B cell (primary cell): ENCODE measurements around the gene SPRED2. TPM values are rescaled to one million over a fixed set of nuclear protein-coding genes. Genes with fewer than 3 reads are reported as not detected.

Source experiments
- ATAC-seq: fragments of 200-7000 bp; cut with Tn5 transposase; one replicate; pipeline ENCODE4 v1.10.0; 2021; ENCODE audit warnings: low read depth, mild to moderate bottlenecking, moderate number of reproducible peaks, moderate library complexity
- CTCF ChIA-PET: fragments of 350-600 bp; sonication (Branson Sonifier 250); formaldehyde crosslinking; loops from one replicate; lab custom pipeline; 2021; ENCODE audit warnings: antibody characterized with exemption, inconsistent platforms; lab: Charles Lee
- POLR2A ChIA-PET: fragments of 350-600 bp; sonication (Branson Sonifier 250); formaldehyde crosslinking; loops from one replicate; lab custom pipeline; 2021; ENCODE audit warnings: antibody characterized with exemption; lab: Charles Lee
- DNase-seq: peaks from one replicate; pipeline ENCODE4 v3.0.0; 2013
- H2AFZ ChIP-seq: 2 replicates; pipeline ENCODE4 v1.6.1; 2012; ENCODE audit warnings: mild to moderate bottlenecking, low read depth, low read length; ENCODE audit not compliant: insufficient read depth, poor library complexity, severe bottlenecking
- H3K27ac ChIP-seq, 2 donors: 1 replicate in 1 of 2; 2 replicates in 1 of 2; pipeline ENCODE4 v1.5.1; 2012 to 2013; ENCODE audit warnings: low read length in 2 of 2, mild to moderate bottlenecking in 2 of 2, moderate library complexity in 1 of 2
- H3K27me3 ChIP-seq, 4 experiments: fragments of 200-600 bp in 1 of 4; sonication (generic) in 1 of 4; replicated peaks in 1 of 4; 1 replicate in 2 of 4; 2 replicates in 2 of 4; pipeline versions ENCODE4 v1.6.1 to v1.7.0; 2013 to 2016; ENCODE audit warnings: low read length in 3 of 4, mild to moderate bottlenecking in 2 of 4, mixed read lengths in 1 of 4, moderate library complexity in 1 of 4; ENCODE audit not compliant: insufficient read depth in 4 of 4, control insufficient read depth in 3 of 4; ENCODE audit errors: control extremely low read depth in 1 of 4
- H3K36me3 ChIP-seq, 2 experiments: replicated peaks in 1 of 2; 1 replicate in 1 of 2; 2 replicates in 1 of 2; pipeline versions ENCODE4 v1.6.1 to v1.7.1; 2013; ENCODE audit warnings: low read length in 1 of 2; ENCODE audit not compliant: insufficient read depth in 2 of 2, control insufficient read depth in 1 of 2; ENCODE audit errors: control extremely low read depth in 1 of 2, extremely low read depth in 1 of 2
- H3K4me1 ChIP-seq, 2 donors: fragments of 200-600 bp in 1 of 2; sonication (generic) in 1 of 2; 1 replicate in 1 of 2; 2 replicates in 1 of 2; pipeline versions ENCODE4 v1.5.1 to v1.6.1; 2013 to 2017; ENCODE audit warnings: low read length in 2 of 2; ENCODE audit not compliant: control insufficient read depth in 2 of 2, insufficient read depth in 2 of 2
- H3K4me2 ChIP-seq: replicated peaks from 2 replicates; pipeline ENCODE3; 2012; ENCODE audit warnings: mild to moderate bottlenecking, low read depth, low read length; ENCODE audit not compliant: poor library complexity, severe bottlenecking
- H3K4me3 ChIP-seq, 5 experiments: fragments of 200-600 bp in 1 of 5; sonication (generic) in 1 of 5; 1 replicate in 3 of 5; 2 replicates in 2 of 5; pipeline versions ENCODE4 v1.5.1 to v1.7.0; 2011 to 2016; ENCODE audit warnings: low read length in 4 of 5, mild to moderate bottlenecking in 4 of 5, low read depth in 2 of 5, control low read depth in 1 of 5, moderate library complexity in 1 of 5; ENCODE audit not compliant: insufficient read depth in 1 of 5; ENCODE audit errors: control extremely low read depth in 1 of 5, extremely low read depth in 1 of 5
- H3K79me2 ChIP-seq: fragments of 200-600 bp; sonication (generic); one replicate; pipeline ENCODE4 v1.6.0; 2016; ENCODE audit warnings: low read length; ENCODE audit not compliant: control insufficient read depth, insufficient read depth
- H3K9ac ChIP-seq: fragments of 200-600 bp; sonication (generic); 2 replicates; pipeline ENCODE4 v1.6.1; 2017; ENCODE audit warnings: mild to moderate bottlenecking, low read length, moderate library complexity
- H3K9me3 ChIP-seq, 3 donors: one replicate each; pipeline versions ENCODE4 v1.6.1 to v1.7.1; 2013; ENCODE audit warnings: low read length in 2 of 3; ENCODE audit not compliant: control insufficient read depth in 2 of 3, insufficient read depth in 1 of 3; ENCODE audit errors: control extremely low read depth in 1 of 3
- H4K20me1 ChIP-seq: 2 replicates; pipeline ENCODE4 v1.6.0; 2012; ENCODE audit warnings: mild to moderate bottlenecking, low read length; ENCODE audit not compliant: insufficient read depth, control insufficient read depth, poor library complexity, severe bottlenecking
- H3K27ac Mint-ChIP-seq: one replicate; pipeline ENCODE4 v1.8.0; 2021; ENCODE audit warnings: mixed read lengths
- H3K27me3 Mint-ChIP-seq: one replicate; pipeline ENCODE4 v1.8.0; 2021; ENCODE audit warnings: mixed read lengths
- H3K4me1 Mint-ChIP-seq: one replicate; pipeline ENCODE4 v1.8.0; 2021; ENCODE audit warnings: mixed read lengths
- H3K4me3 Mint-ChIP-seq: one replicate; pipeline ENCODE4 v1.8.0; 2021; ENCODE audit warnings: mixed read lengths
- H3K9me3 Mint-ChIP-seq: one replicate; pipeline ENCODE4 v1.8.0; 2022; ENCODE audit warnings: mixed read lengths; ENCODE audit not compliant: insufficient read depth
- CTCF ChIP-seq: fragments of 200-600 bp; IDR thresholded peaks from one replicate; pipeline ENCODE4 v1.8.0; 2022; ENCODE audit warnings: antibody characterized with exemption, mild to moderate bottlenecking
- EZH2 ChIP-seq: IDR thresholded peaks from 2 replicates; pipeline ENCODE4 v1.6.1; 2012; ENCODE audit warnings: borderline replicate concordance, low read depth, mild to moderate bottlenecking, moderate library complexity, low read length; ENCODE audit not compliant: insufficient read depth, poor library complexity, severe bottlenecking
- WGBS: methylation state at CpG from one replicate; pipeline ENCODE4 v1.1.5; 2013; ENCODE audit warnings: missing lambda C conversion rate; ENCODE audit not compliant: insufficient coverage; 5-methylcytosine and 5-hydroxymethylcytosine counted together
- intact Hi-C: fragments of 100-400 bp; cut with micrococcal nuclease; formaldehyde crosslinking; loops from one replicate; pipeline ENCODE4 v1.10.0; 2022
- polyA plus RNA-seq: library from polyadenylated mRNA; depleted of rRNA; stranded (reverse); fragments of >200 nt; gene quantifications from 2 replicates; pipeline ENCODE4 v1.2.3, GENCODE V29; 2012
- total RNA-seq, 2 donors: library from RNA; stranded (reverse); fragments of 120-200 nt in 1 of 2; gene quantifications; 1 replicate in 1 of 2; 2 replicates in 1 of 2; pipeline versions ENCODE4 v1.2.3 to v1.2.4, GENCODE V29; 2013 to 2022

The SPRED2 gene
- total and polyA plus RNA-seq, 2 donors (not counting 1 experiment from before 2014, with no cell fraction given): 0.40 to 1.3 TPM

GRCh38 chr2:65296971-65297370, 135.4 kb downstream of the SPRED2 start:
- Histone ChIP-seq H3K9ac (no peak overlapping the region), H3K27me3 (peaks cover 0 to 2% (median 0%) of the 10 kb centered on the region in 4 experiments), H3K9me3 (peaks cover 0 to 2% (median 0%) of the 10 kb centered on the region in 3 donors), H4K20me1 (no peaks in the 10 kb centered on the region), H3K4me2 (no peak overlapping the region), H3K4me3 (no peak overlapping the region), H3K4me1 (peaks cover 18 to 21% of the 10 kb centered on the region in 2 donors), H3K79me2 (no peaks in the 10 kb centered on the region), H3K36me3 (no peaks in the 10 kb centered on the region), H3K27ac (no peak overlapping the region), H2AFZ (no peak overlapping the region)
- peaks cover 17% of the 10 kb centered on the region for H3K4me1 Mint-ChIP-seq
- H3K27ac Mint-ChIP-seq: no peak overlapping the region
- H3K9me3 Mint-ChIP-seq: no peaks in the 10 kb centered on the region
- 30% methylated on average over 2 of the region's 7 CpGs for WGBS
- H3K4me3 Mint-ChIP-seq: no peak overlapping the region
- DNase-seq (no peak), ATAC-seq (no peak)
- TF ChIP-seq EZH2 (no peak), CTCF (no peak)
- ChIA-PET POLR2A (no interaction called here), CTCF (no interaction called here)
- intact Hi-C loops: no loop called here
- peaks cover 15% of the 10 kb centered on the region for H3K27me3 Mint-ChIP-seq

DNA sequence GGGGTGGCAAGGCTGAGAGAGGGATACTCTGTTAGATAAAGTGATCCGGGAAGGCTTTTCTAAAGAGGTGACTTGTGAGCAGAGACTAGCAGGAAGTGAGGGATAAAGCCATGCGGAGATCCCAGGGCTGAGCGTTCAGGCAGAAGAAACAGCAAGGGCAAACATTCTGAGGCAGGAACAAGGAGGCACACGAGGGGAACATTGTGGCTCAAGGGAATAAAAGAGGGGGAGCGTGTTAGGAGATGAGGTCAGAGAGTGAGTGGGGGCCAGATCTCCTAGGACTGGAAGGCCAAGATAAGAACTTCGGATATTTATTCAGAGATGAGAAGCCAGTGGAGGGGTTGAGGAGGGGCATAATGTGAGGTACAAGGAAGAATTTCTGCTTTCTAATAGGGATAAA, 137.7 kb downstream of the SPRED2 start:
- ATAC-seq (no peak), DNase-seq (no peak)
- no peak overlapping the region for H3K9ac ChIP-seq
- H3K79me2 ChIP-seq: no peaks in the 10 kb centered on the region
- no peak overlapping the region for H3K4me2 ChIP-seq
- no peaks in the 10 kb centered on the region for H3K4me1 ChIP-seq
- no peaks in the 10 kb centered on the region for H4K20me1 ChIP-seq
- H3K36me3 ChIP-seq: no peaks in the 10 kb centered on the region
- H3K27ac ChIP-seq: no peak overlapping the region
- Mint-ChIP-seq H3K27ac (no peak overlapping the region), H3K4me3 (no peak overlapping the region), H3K9me3 (no peaks in the 10 kb centered on the region), H3K4me1 (no peaks in the 10 kb centered on the region), H3K27me3 (peaks cover 18% of the 10 kb centered on the region)
- WGBS: 82% methylated on average over 6 of the region's 6 CpGs
- H2AFZ ChIP-seq: no peak overlapping the region
- no peak for TF ChIP-seq EZH2
- TF ChIP-seq CTCF: no peak
- no peaks in the 10 kb centered on the region for H3K27me3 ChIP-seq
- ChIA-PET POLR2A (no interaction called here), CTCF (no interaction called here)
- peaks cover 0 to 2% (median 0%) of the 10 kb centered on the region in 3 donors for H3K9me3 ChIP-seq
- no peak overlapping the region for H3K4me3 ChIP-seq
- intact Hi-C loops: no loop called here
